HL-60 (cell line): ENCODE data around the gene CKLF.

Experiments
- DNase-seq, 2 experiments: peaks; one replicate each; pipeline ENCODE4 v3.0.0-alpha.2; 2010 to 2020; ENCODE audit warnings: low read depth in 1 of 2, low spot score in 1 of 2
- H3K27ac ChIP-seq: fragments of 250-450 bp; sonication (Bioruptor Pico); replicated peaks from 2 replicates; pipeline ENCODE4 v1.5.1; 2020; ENCODE audit warnings: mild to moderate bottlenecking, moderate library complexity
- H3K27me3 ChIP-seq: fragments of 250-450 bp; sonication (Bioruptor Pico); 2 replicates; pipeline ENCODE4 v1.5.1; 2021; ENCODE audit warnings: mild to moderate bottlenecking, moderate library complexity; ENCODE audit not compliant: insufficient read depth, poor library complexity, severe bottlenecking
- H3K4me3 ChIP-seq: replicated peaks from 2 replicates; pipeline ENCODE4 v1.5.1; 2011; ENCODE audit warnings: mild to moderate bottlenecking, control low read depth, low read length; ENCODE audit not compliant: insufficient read depth
- GABPA ChIP-seq: IDR thresholded peaks from 2 replicates; pipeline ENCODE4 v1.6.1; 2012; ENCODE audit warnings: low read depth
- POLR2AphosphoS5 ChIP-seq: IDR thresholded peaks from 2 replicates; pipeline ENCODE4 v1.6.1; 2012; ENCODE audit warnings: low read depth
- SPI1 ChIP-seq: IDR thresholded peaks from 2 replicates; pipeline ENCODE4 v1.6.1; 2012; ENCODE audit warnings: low read depth, mild to moderate bottlenecking, borderline replicate concordance
- long read RNA-seq: library from polyadenylated mRNA; unstranded; transcript quantifications from one replicate; pipeline ENCODE4 v2.0.0, GENCODE V29; 2020
- TF ChIP-seq, protein P1 (sequence below): IDR thresholded peaks from 2 replicates; pipeline ENCODE4 v1.6.1; 2012; ENCODE audit warnings: low read depth; ENCODE audit not compliant: insufficient replicate concordance
- TF ChIP-seq, protein P2 (sequence below): IDR thresholded peaks from one replicate; pipeline ENCODE4 v1.5.1; 2011; ENCODE audit warnings: low read length, control low read depth, inconsistent platforms; ENCODE audit not compliant: insufficient read depth

CKLF gene, protein sequence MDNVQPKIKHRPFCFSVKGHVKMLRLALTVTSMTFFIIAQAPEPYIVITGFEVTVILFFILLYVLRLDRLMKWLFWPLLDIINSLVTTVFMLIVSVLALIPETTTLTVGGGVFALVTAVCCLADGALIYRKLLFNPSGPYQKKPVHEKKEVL
- long read RNA-seq, transcript CKLF-203 (3 exons, 508 nt), result major isoform, 17 of 47 reads
- long read RNA-seq, transcript CKLF-201 (4 exons, 669 nt), result minor isoform, 8 of 47 reads
- long read RNA-seq, transcript CKLF-202 (3 exons, 571 nt), result minor isoform, 12 of 47 reads
- long read RNA-seq, partial matches to known transcripts, result 2 of 47 reads
- long read RNA-seq, other reads (novel, unspliced or antisense), result 7 of 47 reads

DNA sequence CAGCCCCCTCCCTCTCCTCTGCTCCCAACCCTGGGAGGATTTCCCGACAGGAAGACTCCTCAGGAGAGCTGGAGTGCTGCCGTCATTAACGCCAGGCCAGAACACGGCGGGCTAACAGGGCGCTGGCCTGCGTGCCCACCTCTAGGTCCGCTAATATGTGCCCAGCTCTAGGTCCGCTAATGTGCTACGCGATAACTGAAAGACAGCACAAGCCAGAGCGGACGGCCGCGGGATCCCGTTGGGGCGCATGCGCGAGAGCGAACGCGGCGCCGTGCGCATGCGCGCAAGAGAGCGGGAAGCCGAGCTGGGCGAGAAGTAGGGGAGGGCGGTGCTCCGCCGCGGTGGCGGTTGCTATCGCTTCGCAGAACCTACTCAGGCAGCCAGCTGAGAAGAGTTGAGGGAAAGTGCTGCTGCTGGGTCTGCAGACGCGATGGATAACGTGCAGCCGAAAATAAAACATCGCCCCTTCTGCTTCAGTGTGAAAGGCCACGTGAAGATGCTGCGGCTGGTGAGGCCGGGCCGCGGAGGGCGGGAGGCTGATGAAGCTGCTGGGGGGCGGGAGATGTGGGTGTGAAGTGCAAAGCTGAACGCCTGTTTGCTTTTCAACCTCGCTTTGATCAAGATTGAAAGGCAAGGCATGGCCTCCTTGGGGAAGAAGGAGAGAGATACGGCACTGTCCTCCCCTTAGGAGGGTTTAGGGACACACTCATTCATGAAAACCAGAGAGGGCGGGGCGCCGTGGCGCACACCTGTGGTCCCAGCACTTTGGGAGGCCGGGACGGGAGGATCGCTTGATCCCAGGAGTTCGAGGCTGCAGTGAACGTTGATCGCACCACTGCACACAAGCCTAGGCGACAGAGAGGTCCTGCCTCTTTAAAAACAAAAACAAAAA lies at the start of gene CKLF:
Gene CKLF, plus strand, starts transcription at position 291 of the 892 bp plus-strand sequence. Its CDS starts 140 bp downstream, at position 431.
- peak; percentile 83 to 87 for DNase-seq
- TF ChIP-seq POLR2AphosphoS5 (peak; percentile 90; the same call in 1 of the 2 replicates), SPI1 (no peak)
- TF ChIP-seq, protein P1, sequence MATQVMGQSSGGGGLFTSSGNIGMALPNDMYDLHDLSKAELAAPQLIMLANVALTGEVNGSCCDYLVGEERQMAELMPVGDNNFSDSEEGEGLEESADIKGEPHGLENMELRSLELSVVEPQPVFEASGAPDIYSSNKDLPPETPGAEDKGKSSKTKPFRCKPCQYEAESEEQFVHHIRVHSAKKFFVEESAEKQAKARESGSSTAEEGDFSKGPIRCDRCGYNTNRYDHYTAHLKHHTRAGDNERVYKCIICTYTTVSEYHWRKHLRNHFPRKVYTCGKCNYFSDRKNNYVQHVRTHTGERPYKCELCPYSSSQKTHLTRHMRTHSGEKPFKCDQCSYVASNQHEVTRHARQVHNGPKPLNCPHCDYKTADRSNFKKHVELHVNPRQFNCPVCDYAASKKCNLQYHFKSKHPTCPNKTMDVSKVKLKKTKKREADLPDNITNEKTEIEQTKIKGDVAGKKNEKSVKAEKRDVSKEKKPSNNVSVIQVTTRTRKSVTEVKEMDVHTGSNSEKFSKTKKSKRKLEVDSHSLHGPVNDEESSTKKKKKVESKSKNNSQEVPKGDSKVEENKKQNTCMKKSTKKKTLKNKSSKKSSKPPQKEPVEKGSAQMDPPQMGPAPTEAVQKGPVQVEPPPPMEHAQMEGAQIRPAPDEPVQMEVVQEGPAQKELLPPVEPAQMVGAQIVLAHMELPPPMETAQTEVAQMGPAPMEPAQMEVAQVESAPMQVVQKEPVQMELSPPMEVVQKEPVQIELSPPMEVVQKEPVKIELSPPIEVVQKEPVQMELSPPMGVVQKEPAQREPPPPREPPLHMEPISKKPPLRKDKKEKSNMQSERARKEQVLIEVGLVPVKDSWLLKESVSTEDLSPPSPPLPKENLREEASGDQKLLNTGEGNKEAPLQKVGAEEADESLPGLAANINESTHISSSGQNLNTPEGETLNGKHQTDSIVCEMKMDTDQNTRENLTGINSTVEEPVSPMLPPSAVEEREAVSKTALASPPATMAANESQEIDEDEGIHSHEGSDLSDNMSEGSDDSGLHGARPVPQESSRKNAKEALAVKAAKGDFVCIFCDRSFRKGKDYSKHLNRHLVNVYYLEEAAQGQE, result peak; percentile 33
- no peaks in the 10 kb centered on the region for H3K27me3 ChIP-seq
- H3K4me3 ChIP-seq, result peak within 1 kb of the TSS; percentile 65
- peak within 1 kb of the TSS; percentile 86 for H3K27ac ChIP-seq

DNA sequence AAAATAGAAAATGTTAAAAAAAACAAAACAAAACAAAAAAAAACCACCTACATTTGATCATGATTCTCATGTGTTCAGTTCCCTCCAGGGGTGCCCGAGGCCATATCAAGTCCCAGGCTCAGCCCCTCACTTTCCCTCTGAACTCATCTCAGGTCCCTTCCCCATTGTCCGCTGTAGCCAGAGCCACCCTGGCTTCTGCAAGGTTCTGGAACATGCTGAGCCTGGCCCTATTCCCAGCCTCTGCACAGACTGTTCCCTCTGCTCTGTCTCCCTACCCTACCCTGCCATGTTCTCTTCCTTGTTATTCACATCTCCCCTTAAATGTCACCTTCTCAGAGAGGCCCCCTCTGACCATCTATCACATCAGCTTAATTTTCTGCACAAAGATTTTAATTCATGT lies 49.3 kb upstream of the CKLF start:
- DNase-seq, result no peak
- no peak overlapping the region for H3K4me3 ChIP-seq
- no peak overlapping the region for H3K27ac ChIP-seq
- TF ChIP-seq SPI1 (no peak), POLR2AphosphoS5 (no peak)
- TF ChIP-seq, protein P1, result no peak
- H3K27me3 ChIP-seq, result no peaks in the 10 kb centered on the region

DNA sequence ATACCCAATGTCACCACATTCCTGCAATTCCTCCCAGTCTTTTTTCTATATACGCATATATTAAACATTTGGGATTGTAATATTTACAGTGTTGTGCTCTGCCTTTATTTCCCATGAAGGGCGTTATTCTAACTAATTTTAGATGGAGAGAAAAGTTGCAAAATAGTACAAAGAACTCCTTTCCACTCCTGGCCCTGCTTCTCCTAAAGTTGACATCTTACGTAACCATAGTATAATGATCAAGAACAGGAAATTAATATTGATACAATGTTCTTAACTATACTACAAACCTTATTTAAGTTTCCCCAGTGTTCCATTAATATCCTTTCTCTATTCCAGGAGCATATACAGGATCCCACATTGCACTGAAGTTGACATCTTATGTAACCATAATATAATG lies 48.8 kb upstream of the CKLF start:
- Histone ChIP-seq H3K4me3 (no peak overlapping the region), H3K27me3 (no peaks in the 10 kb centered on the region), H3K27ac (no peak overlapping the region)
- DNase-seq, result no peak
- TF ChIP-seq POLR2AphosphoS5, result no peak
- TF ChIP-seq, protein P1, result no peak
- TF ChIP-seq, protein P2, sequence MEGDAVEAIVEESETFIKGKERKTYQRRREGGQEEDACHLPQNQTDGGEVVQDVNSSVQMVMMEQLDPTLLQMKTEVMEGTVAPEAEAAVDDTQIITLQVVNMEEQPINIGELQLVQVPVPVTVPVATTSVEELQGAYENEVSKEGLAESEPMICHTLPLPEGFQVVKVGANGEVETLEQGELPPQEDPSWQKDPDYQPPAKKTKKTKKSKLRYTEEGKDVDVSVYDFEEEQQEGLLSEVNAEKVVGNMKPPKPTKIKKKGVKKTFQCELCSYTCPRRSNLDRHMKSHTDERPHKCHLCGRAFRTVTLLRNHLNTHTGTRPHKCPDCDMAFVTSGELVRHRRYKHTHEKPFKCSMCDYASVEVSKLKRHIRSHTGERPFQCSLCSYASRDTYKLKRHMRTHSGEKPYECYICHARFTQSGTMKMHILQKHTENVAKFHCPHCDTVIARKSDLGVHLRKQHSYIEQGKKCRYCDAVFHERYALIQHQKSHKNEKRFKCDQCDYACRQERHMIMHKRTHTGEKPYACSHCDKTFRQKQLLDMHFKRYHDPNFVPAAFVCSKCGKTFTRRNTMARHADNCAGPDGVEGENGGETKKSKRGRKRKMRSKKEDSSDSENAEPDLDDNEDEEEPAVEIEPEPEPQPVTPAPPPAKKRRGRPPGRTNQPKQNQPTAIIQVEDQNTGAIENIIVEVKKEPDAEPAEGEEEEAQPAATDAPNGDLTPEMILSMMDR, result no peak
- TF ChIP-seq GABPA, result no peak
- no peak for TF ChIP-seq SPI1
